GM23338 (cell line): ENCODE results near the gene SUPT3H. TPM values are rescaled to one million over a fixed set of nuclear protein-coding genes. Genes with fewer than 3 reads are reported as not detected.

ENCODE experiments used
- ATAC-seq: fragments of 200-7000 bp; cut with Tn5 transposase; 3 replicates; pipeline ENCODE4 v1.9.1; 2020
- DNase-seq: peaks from one replicate; pipeline ENCODE4 v3.0.0-alpha.2; 2015; ENCODE audit warnings: low spot score
- H2AFZ ChIP-seq: fragments of 200-600 bp; sonication (generic); 2 replicates; pipeline ENCODE4 v1.8.0; 2016; ENCODE audit warnings: antibody characterized with exemption, mild to moderate bottlenecking, moderate library complexity
- H3F3A ChIP-seq: fragments of 200-600 bp; sonication (generic); replicated peaks from 2 replicates; pipeline ENCODE4 v1.8.0; 2017; ENCODE audit warnings: antibody characterized with exemption, mixed run types, low read depth
- H3K27ac ChIP-seq: fragments of 200-600 bp; sonication (generic); 2 replicates; pipeline ENCODE4 v1.6.1; 2016; ENCODE audit warnings: low read depth
- H3K27me3 ChIP-seq: fragments of 200-600 bp; sonication (generic); 2 replicates; pipeline ENCODE4 v1.8.0; 2016; ENCODE audit warnings: mild to moderate bottlenecking, mixed run types, moderate library complexity; ENCODE audit not compliant: insufficient read depth
- H3K36me3 ChIP-seq: fragments of 200-600 bp; sonication (generic); 2 replicates; pipeline ENCODE4 v1.8.0; 2016; ENCODE audit warnings: mild to moderate bottlenecking; ENCODE audit not compliant: insufficient read depth
- H3K4me1 ChIP-seq: fragments of 200-600 bp; sonication (generic); 2 replicates; pipeline ENCODE4 v1.8.0; 2016; ENCODE audit warnings: mild to moderate bottlenecking, moderate library complexity; ENCODE audit not compliant: insufficient read depth
- H3K4me2 ChIP-seq: fragments of 200-600 bp; sonication (generic); 2 replicates; pipeline ENCODE4 v1.7.1; 2017; ENCODE audit warnings: mixed run types
- H3K4me3 ChIP-seq: fragments of 200-600 bp; sonication (generic); 2 replicates; pipeline ENCODE4 v1.6.1; 2016; ENCODE audit warnings: mixed run types
- H3K79me2 ChIP-seq: fragments of 200-600 bp; sonication (generic); replicated peaks from 2 replicates; pipeline ENCODE4 v1.8.0; 2017; ENCODE audit warnings: mild to moderate bottlenecking; ENCODE audit not compliant: insufficient read depth
- H3K9me2 ChIP-seq: fragments of 200-600 bp; sonication (generic); 2 replicates; pipeline ENCODE4 v1.8.0; 2017; ENCODE audit not compliant: insufficient read depth
- H4K20me1 ChIP-seq: fragments of 200-600 bp; sonication (generic); replicated peaks from 2 replicates; pipeline ENCODE4 v1.8.0; 2017; ENCODE audit warnings: mild to moderate bottlenecking; ENCODE audit not compliant: insufficient read depth
- H3K27ac Mint-ChIP-seq: 2 replicates; pipeline ENCODE4 v1.8.0; 2020; ENCODE audit warnings: inconsistent platforms, mild to moderate bottlenecking, moderate library complexity, mixed read lengths
- H3K27me3 Mint-ChIP-seq: 3 replicates; pipeline ENCODE4 v1.8.0; 2022; ENCODE audit warnings: low read depth, mild to moderate bottlenecking, moderate library complexity, mixed read lengths, inconsistent platforms; ENCODE audit not compliant: insufficient read depth, poor library complexity
- H3K36me3 Mint-ChIP-seq: 3 replicates; pipeline ENCODE4 v1.8.0; 2021; ENCODE audit warnings: low read depth, mild to moderate bottlenecking, inconsistent platforms, moderate library complexity, mixed read lengths
- H3K4me1 Mint-ChIP-seq: 3 replicates; pipeline ENCODE4 v1.8.0; 2020; ENCODE audit warnings: mild to moderate bottlenecking, inconsistent platforms, mixed read lengths
- H3K4me3 Mint-ChIP-seq: 3 replicates; pipeline ENCODE4 v1.8.0; 2021; ENCODE audit warnings: moderate library complexity, mild to moderate bottlenecking, inconsistent platforms, mixed read lengths
- H3K9me3 Mint-ChIP-seq: 3 replicates; pipeline ENCODE4 v1.8.0; 2020; ENCODE audit warnings: moderate library complexity, mild to moderate bottlenecking, inconsistent platforms, mixed read lengths
- CREB1 ChIP-seq: fragments of 250-450 bp; sonication (Bioruptor Pico); IDR thresholded peaks from 2 replicates; pipeline ENCODE4 v1.5.0; 2020; ENCODE audit warnings: low read depth, mild to moderate bottlenecking, moderate library complexity
- CTCF ChIP-seq, 2 experiments: fragments of 200-600 bp in 1 of 2; sonication (generic) in 1 of 2; conservative IDR thresholded peaks; 2 replicates each; pipeline versions ENCODE4 v1.5.1 to v1.6.1; 2016 to 2017; ENCODE audit warnings: antibody characterized with exemption in 2 of 2, low read depth in 2 of 2, mild to moderate bottlenecking in 2 of 2, moderate library complexity in 1 of 2
- JUNB ChIP-seq: IDR thresholded peaks from one replicate; pipeline ENCODE4 v1.6.1; 2016; ENCODE audit warnings: antibody characterized with exemption; ENCODE audit not compliant: unreplicated experiment
- POLR2AphosphoS5 ChIP-seq: IDR thresholded peaks from 2 replicates; pipeline ENCODE4 v1.6.1; 2016; ENCODE audit warnings: antibody characterized with exemption, low read depth
- STAT1 ChIP-seq: IDR thresholded peaks from one replicate; pipeline ENCODE4 v1.6.1; 2016; ENCODE audit warnings: antibody characterized with exemption; ENCODE audit not compliant: unreplicated experiment
- ZNF114 ChIP-seq: fragments of 250-450 bp; sonication (Bioruptor Pico); IDR thresholded peaks from 2 replicates; pipeline ENCODE4 v1.5.0; 2020; ENCODE audit warnings: mild to moderate bottlenecking, moderate library complexity
- ZNF331 ChIP-seq: fragments of 250-450 bp; sonication (Bioruptor Pico); IDR thresholded peaks from 2 replicates; pipeline ENCODE4 v1.5.0; 2020; ENCODE audit warnings: low read depth, mild to moderate bottlenecking, moderate library complexity
- ZNF462 ChIP-seq: fragments of 250-450 bp; sonication (Bioruptor Pico); IDR thresholded peaks from 2 replicates; pipeline ENCODE4 v1.5.0; 2020; ENCODE audit warnings: mild to moderate bottlenecking, moderate library complexity
- polyA plus RNA-seq: library from polyadenylated mRNA; unstranded; fragments of >200 nt; fragmentation: Nextera tagmentation; extraction: Ambion mirVana; gene quantifications from 2 replicates; pipeline ENCODE4 v1.2.1, GENCODE V29; 2016
- total RNA-seq: library from RNA; depleted of rRNA; stranded (reverse); fragments of >200 nt; shearing (Covaris generic); gene quantifications from 2 replicates; pipeline ENCODE4 v1.2.3, GENCODE V29; 2014
- TF ChIP-seq, protein P1 (sequence below): IDR thresholded peaks from one replicate; pipeline ENCODE4 v1.6.1; 2018; ENCODE audit warnings: antibody characterized with exemption; ENCODE audit not compliant: unreplicated experiment
- TF ChIP-seq, protein P2 (sequence below): IDR thresholded peaks from 2 replicates; pipeline ENCODE4 v1.6.1; 2016; ENCODE audit warnings: antibody characterized with exemption

The SUPT3H gene
- total and polyA plus RNA-seq, 2 experiments from 2014 or later, result 11.4 to 30.1 TPM

DNA sequence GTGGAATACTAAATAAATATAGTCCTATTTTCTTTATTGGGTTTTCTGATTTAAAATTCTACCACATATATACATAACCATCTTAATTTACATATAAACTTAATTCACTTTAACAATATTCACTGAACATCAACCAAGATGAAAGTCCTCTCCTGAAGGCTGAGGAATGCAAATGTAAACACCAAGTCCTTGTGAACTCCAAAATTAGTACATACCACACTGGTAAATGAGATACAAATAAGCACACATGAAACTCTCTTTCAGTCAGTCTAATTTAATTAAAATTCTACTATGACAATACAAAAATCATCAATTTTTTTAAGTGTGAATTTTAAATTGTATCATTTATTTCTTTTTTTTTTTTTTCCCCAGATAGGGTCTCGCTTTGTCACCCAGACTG, 254.7 kb downstream of the SUPT3H start:
- H3K4me2 ChIP-seq, result no peak overlapping the region
- no peaks in the 10 kb centered on the region for H3K36me3 ChIP-seq
- H3K27ac Mint-ChIP-seq, result no peak overlapping the region
- H3K4me1 Mint-ChIP-seq, result peaks cover 2% of the 10 kb centered on the region; the same call in 2 of the 3 replicates
- H3K36me3 Mint-ChIP-seq, result no peaks in the 10 kb centered on the region
- H3K9me2 ChIP-seq, result no peaks in the 10 kb centered on the region
- no peak overlapping the region for H3K4me3 Mint-ChIP-seq
- no peaks in the 10 kb centered on the region for H3K4me1 ChIP-seq
- DNase-seq (no peak), ATAC-seq (no peak)
- no peaks in the 10 kb centered on the region for H3F3A ChIP-seq
- H4K20me1 ChIP-seq, result no peaks in the 10 kb centered on the region; the same call in 1 of the 2 replicates
- no peaks in the 10 kb centered on the region for H3K27me3 ChIP-seq
- H3K27ac ChIP-seq, result no peak overlapping the region
- H2AFZ ChIP-seq, result no peak overlapping the region
- no peaks in the 10 kb centered on the region for H3K9me3 Mint-ChIP-seq
- no peaks in the 10 kb centered on the region for H3K27me3 Mint-ChIP-seq
- TF ChIP-seq CREB1 (CRISPR knock-in tag) (no peak), STAT1 (no peak), JUNB (no peak), ZNF114 (CRISPR knock-in tag) (no peak), ZNF462 (CRISPR knock-in tag) (no peak), ZNF331 (no peak), CTCF (conservative IDR thresholded peaks at IDR 0.05; ENCODE audit: low read depth in 2 of 2) (no peak), POLR2AphosphoS5 (no peak)
- TF ChIP-seq, protein P1, sequence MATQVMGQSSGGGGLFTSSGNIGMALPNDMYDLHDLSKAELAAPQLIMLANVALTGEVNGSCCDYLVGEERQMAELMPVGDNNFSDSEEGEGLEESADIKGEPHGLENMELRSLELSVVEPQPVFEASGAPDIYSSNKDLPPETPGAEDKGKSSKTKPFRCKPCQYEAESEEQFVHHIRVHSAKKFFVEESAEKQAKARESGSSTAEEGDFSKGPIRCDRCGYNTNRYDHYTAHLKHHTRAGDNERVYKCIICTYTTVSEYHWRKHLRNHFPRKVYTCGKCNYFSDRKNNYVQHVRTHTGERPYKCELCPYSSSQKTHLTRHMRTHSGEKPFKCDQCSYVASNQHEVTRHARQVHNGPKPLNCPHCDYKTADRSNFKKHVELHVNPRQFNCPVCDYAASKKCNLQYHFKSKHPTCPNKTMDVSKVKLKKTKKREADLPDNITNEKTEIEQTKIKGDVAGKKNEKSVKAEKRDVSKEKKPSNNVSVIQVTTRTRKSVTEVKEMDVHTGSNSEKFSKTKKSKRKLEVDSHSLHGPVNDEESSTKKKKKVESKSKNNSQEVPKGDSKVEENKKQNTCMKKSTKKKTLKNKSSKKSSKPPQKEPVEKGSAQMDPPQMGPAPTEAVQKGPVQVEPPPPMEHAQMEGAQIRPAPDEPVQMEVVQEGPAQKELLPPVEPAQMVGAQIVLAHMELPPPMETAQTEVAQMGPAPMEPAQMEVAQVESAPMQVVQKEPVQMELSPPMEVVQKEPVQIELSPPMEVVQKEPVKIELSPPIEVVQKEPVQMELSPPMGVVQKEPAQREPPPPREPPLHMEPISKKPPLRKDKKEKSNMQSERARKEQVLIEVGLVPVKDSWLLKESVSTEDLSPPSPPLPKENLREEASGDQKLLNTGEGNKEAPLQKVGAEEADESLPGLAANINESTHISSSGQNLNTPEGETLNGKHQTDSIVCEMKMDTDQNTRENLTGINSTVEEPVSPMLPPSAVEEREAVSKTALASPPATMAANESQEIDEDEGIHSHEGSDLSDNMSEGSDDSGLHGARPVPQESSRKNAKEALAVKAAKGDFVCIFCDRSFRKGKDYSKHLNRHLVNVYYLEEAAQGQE, result no peak
- TF ChIP-seq, protein P2, sequence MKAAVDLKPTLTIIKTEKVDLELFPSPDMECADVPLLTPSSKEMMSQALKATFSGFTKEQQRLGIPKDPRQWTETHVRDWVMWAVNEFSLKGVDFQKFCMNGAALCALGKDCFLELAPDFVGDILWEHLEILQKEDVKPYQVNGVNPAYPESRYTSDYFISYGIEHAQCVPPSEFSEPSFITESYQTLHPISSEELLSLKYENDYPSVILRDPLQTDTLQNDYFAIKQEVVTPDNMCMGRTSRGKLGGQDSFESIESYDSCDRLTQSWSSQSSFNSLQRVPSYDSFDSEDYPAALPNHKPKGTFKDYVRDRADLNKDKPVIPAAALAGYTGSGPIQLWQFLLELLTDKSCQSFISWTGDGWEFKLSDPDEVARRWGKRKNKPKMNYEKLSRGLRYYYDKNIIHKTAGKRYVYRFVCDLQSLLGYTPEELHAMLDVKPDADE, result no peak
- no peaks in the 10 kb centered on the region for H3K79me2 ChIP-seq
- H3K4me3 ChIP-seq, result no peak overlapping the region
